HG02840 (cell line): ENCODE data around the gene NTN3.
A peak's percentile ranks its signal among the peaks of the same experiment; 100 is the strongest.
"Not testable (repeated sequence)": the region's sequence is repeated elsewhere in the genome, so short reads cannot be mapped to it uniquely, and the experiment has no call there.

Experiments
- ATAC-seq: cut with Tn5 transposase; IDR thresholded peaks from one replicate; pipeline ENCODE4 v1.9.1; 2021; ENCODE audit warnings: mild to moderate bottlenecking, moderate library complexity, moderate number of reproducible peaks; ENCODE audit not compliant: unreplicated experiment, low FRiP score

NTN3 gene

GRCh38 chr16:2471016-2471652, at the start of gene NTN3:
Gene NTN3 (plus strand): TSS chr16:2471297. CDS start chr16:2471702, 405 bp downstream.
- no peak for ATAC-seq

- no peak for ATAC-seq
Measured at GRCh38 chr16:2422123-2422867, 48.8 kb upstream of the NTN3 start.

GRCh38 chr16:2424061-2425007, 46.8 kb upstream of the NTN3 start:
- ATAC-seq: no peak

- no peak for ATAC-seq
Measured at GRCh38 chr16:2425008-2425518, 46.0 kb upstream of the NTN3 start.

- no peak for ATAC-seq
Measured at GRCh38 chr16:2425825-2426430, 45.2 kb upstream of the NTN3 start.

GRCh38 chr16:2426941-2427361, 44.1 kb upstream of the NTN3 start:
- no peak for ATAC-seq

- no peak for ATAC-seq
Measured at GRCh38 chr16:2427526-2427925, 43.6 kb upstream of the NTN3 start.

GRCh38 chr16:2428051-2428783, 42.9 kb upstream of the NTN3 start:
- no peak for ATAC-seq

- ATAC-seq: no peak
Measured at GRCh38 chr16:2428784-2429033, 42.4 kb upstream of the NTN3 start.

- peak; percentile 88 for ATAC-seq
Measured at GRCh38 chr16:2429034-2429770, 41.9 kb upstream of the NTN3 start, which contains the start of gene CCNF. Gene CCNF (plus strand): TSS chr16:2429447. CDS start chr16:2429482, 35 bp downstream.

GRCh38 chr16:2429771-2430663, 41.1 kb upstream of the NTN3 start:
- peak; percentile 1 for ATAC-seq

- ATAC-seq: no peak
Measured at GRCh38 chr16:2432286-2432685, 38.8 kb upstream of the NTN3 start.

GRCh38 chr16:2432801-2433505, 38.1 kb upstream of the NTN3 start:
- no peak for ATAC-seq

- not testable (repeated sequence) for ATAC-seq
Measured at GRCh38 chr16:2435236-2435635, 35.9 kb upstream of the NTN3 start.

GRCh38 chr16:2436110-2436509, 35.0 kb upstream of the NTN3 start:
- ATAC-seq: no peak

- ATAC-seq: no peak
Measured at GRCh38 chr16:2437032-2437790, 33.9 kb upstream of the NTN3 start.

- ATAC-seq: no peak
Measured at GRCh38 chr16:2438121-2438520, 33.0 kb upstream of the NTN3 start.
